ENCODE results near the gene RNASE7. TPM values are rescaled to one million over a fixed set of nuclear protein-coding genes. Genes with fewer than 3 reads are reported as not detected.

Gene RNASE7
- total RNA-seq, 1 donor from 2014 or later, result not detected

GRCh38 chr14:21066882-21067502, 24.8 kb downstream of the RNASE7 start:
- intact Hi-C loops (cut with micrococcal nuclease), result no loop called here

GRCh38 chr14:21068521-21069387, 26.6 kb downstream of the RNASE7 start:
- intact Hi-C loops (cut with micrococcal nuclease), result loop anchor here (1.0 kb wide), 2 partner anchors 24 to 39 kb away; no protein-coding TSS in a partner anchor

GRCh38 chr14:21069388-21070082, 27.4 kb downstream of the RNASE7 start:
- intact Hi-C loops (cut with micrococcal nuclease), result loop anchor here (5.0 kb wide), 1 partner anchor 47 kb away; no protein-coding TSS in a partner anchor

- intact Hi-C loops (cut with micrococcal nuclease), result loop anchor here (5.0 kb wide), 1 partner anchor 48 kb away; no protein-coding TSS in a partner anchor
Measured at GRCh38 chr14:21070083-21070609, 28.0 kb downstream of the RNASE7 start, which contains the start of gene ARHGEF40. Gene ARHGEF40 (plus strand): TSS chr14:21070304. CDS start chr14:21070397, 93 bp downstream.

- intact Hi-C loops (cut with micrococcal nuclease), result loop anchor here (1.0 to 5.0 kb wide), 2 partner anchors 17 to 48 kb away; no protein-coding TSS in a partner anchor
Measured at GRCh38 chr14:21070610-21071224, 28.6 kb downstream of the RNASE7 start.

- intact Hi-C loops (cut with micrococcal nuclease), result loop anchor here (1.0 to 5.0 kb wide), 2 partner anchors 16 to 49 kb away; no protein-coding TSS in a partner anchor
Measured at GRCh38 chr14:21071225-21072030, 29.3 kb downstream of the RNASE7 start.

GRCh38 chr14:21072031-21072473, 29.9 kb downstream of the RNASE7 start:
- intact Hi-C loops (cut with micrococcal nuclease), result loop anchor here (5.0 kb wide), 1 partner anchor 50 kb away; no protein-coding TSS in a partner anchor

- intact Hi-C loops (cut with micrococcal nuclease), result loop anchor here (5.0 kb wide), 1 partner anchor 51 kb away; no protein-coding TSS in a partner anchor
Measured at GRCh38 chr14:21072781-21073339, 30.7 kb downstream of the RNASE7 start.

GRCh38 chr14:21073921-21074320, 31.8 kb downstream of the RNASE7 start:
- intact Hi-C loops (cut with micrococcal nuclease), result loop anchor here (5.0 kb wide), 1 partner anchor 52 kb away; no protein-coding TSS in a partner anchor

- intact Hi-C loops (cut with micrococcal nuclease), result loop anchor here (5.0 kb wide), 1 partner anchor 52 kb away; no protein-coding TSS in a partner anchor
Measured at GRCh38 chr14:21074398-21075272, 32.5 kb downstream of the RNASE7 start.

GRCh38 chr14:21075719-21076437, 33.7 kb downstream of the RNASE7 start:
- intact Hi-C loops (cut with micrococcal nuclease), result no loop called here

- intact Hi-C loops (cut with micrococcal nuclease), result no loop called here
Measured at GRCh38 chr14:21077672-21078071, 35.5 kb downstream of the RNASE7 start.

- intact Hi-C loops (cut with micrococcal nuclease), result no loop called here
Measured at GRCh38 chr14:21078287-21078686, 36.1 kb downstream of the RNASE7 start.

- intact Hi-C loops (cut with micrococcal nuclease), result no loop called here
Measured at GRCh38 chr14:21078726-21079125, 36.6 kb downstream of the RNASE7 start.

- intact Hi-C loops (cut with micrococcal nuclease), result no loop called here
Measured at GRCh38 chr14:21081521-21082142, 39.5 kb downstream of the RNASE7 start.

GRCh38 chr14:21083565-21084325, 41.6 kb downstream of the RNASE7 start:
- intact Hi-C loops (cut with micrococcal nuclease), result no loop called here

Data from T-helper 1 cell treated with Interleukin-12 subunit alpha and Interleukin-12 subunit beta and Interleukin-4 antibody, amounts not matched to agents 30 ng/mL and 1 ng/mL, for 36 hours (primary cell).